Measurements from ENCODE around the gene FLRT1. TPM values are rescaled to one million over a fixed set of nuclear protein-coding genes. Genes with fewer than 3 reads are reported as not detected.

Gene FLRT1
- total and polyA plus RNA-seq, 2 of the 13 experiments (the other 11 are each of a cell fraction or from before 2014, with no cell fraction given): 0.02 to 0.08 TPM

GRCh38 chr11:64048042-64048854, 12.5 kb downstream of the FLRT1 start (continued):
- TF ChIP-seq PATZ1 (CRISPR knock-in tag; IDR thresholded peaks at IDR 0.05): peak; percentile 80
- no peak for TF ChIP-seq POLR2AphosphoS5 (IDR thresholded peaks at IDR 0.05; ENCODE audit: low read depth, low read length)
- TF ChIP-seq PAXIP1 (CRISPR knock-in tag; conservative IDR thresholded peaks at IDR 0.05): peak; percentile 38; the same call in 1 of the 2 replicates
- 0 out of 2 replicates have a peak, but pooled peaks have one; percentile 48 for TF ChIP-seq ZXDC (CRISPR knock-in tag; IDR thresholded peaks at IDR 0.05)
- TF ChIP-seq CTCF (CRISPR knock-in tag; IDR thresholded peaks at IDR 0.05): peak; percentile 13; the same call in 1 of the 2 replicates
- TF ChIP-seq RARA (CRISPR knock-in tag; IDR thresholded peaks at IDR 0.05): peak; percentile 74
- peak; percentile 31 for TF ChIP-seq HNRNPLL (IDR thresholded peaks at IDR 0.05; ENCODE audit: low read depth, low read length, poor library complexity, severe bottlenecking)
- TF ChIP-seq ZBTB7A (CRISPR knock-in tag; IDR thresholded peaks at IDR 0.05): 0 out of 2 replicates have a peak, but pooled peaks have one; percentile 51
- peak; percentile 43 for TF ChIP-seq SRSF1 (optimal IDR thresholded peaks at IDR 0.05; ENCODE audit: low read depth, low read length)
- TF ChIP-seq NR2F6 (IDR thresholded peaks at IDR 0.05): no peak; the same call in 1 of the 2 replicates
- peak; percentile 12; the same call in 1 of the 2 replicates for TF ChIP-seq NR2F6 (CRISPR knock-in tag; IDR thresholded peaks at IDR 0.05)
- peak; percentile 6; the same call in 1 of the 2 replicates for TF ChIP-seq RFX1 (IDR thresholded peaks at IDR 0.05)
- TF ChIP-seq HIC2 (CRISPR knock-in tag; IDR thresholded peaks at IDR 0.05; ENCODE audit: low read depth): peak; percentile 91
- peak; percentile 36; the same call in 1 of the 2 replicates for TF ChIP-seq PCBP1 (IDR thresholded peaks at IDR 0.05; ENCODE audit: borderline replicate concordance, low read depth, low read length)
- peak; percentile 57 for TF ChIP-seq ZFX (CRISPR knock-in tag; IDR thresholded peaks at IDR 0.05; ENCODE audit: low read depth)
- TF ChIP-seq TBX2 (CRISPR knock-in tag; IDR thresholded peaks at IDR 0.05; ENCODE audit: borderline replicate concordance): peak; percentile 25; the same call in 1 of the 2 replicates
